Esophagus muscularis mucosa (tissue), 4 donors: ENCODE measurements around the gene MACROD2.
"Not testable (repeated sequence)": the region's sequence is repeated elsewhere in the genome, so short reads cannot be mapped to it uniquely, and the experiment has no call there.

Experiments
- EP300 ChIP-seq: sonication (generic); formaldehyde crosslinking; IDR thresholded peaks from one replicate; pipeline ENCODE4 v1.6.1; 2017; ENCODE audit warnings: antibody characterized with exemption
- POLR2A ChIP-seq: fragments of 450-650 bp; IDR thresholded peaks from one replicate; pipeline ENCODE4 v1.6.1; 2017; ENCODE audit warnings: antibody characterized with exemption, moderate library complexity, mild to moderate bottlenecking, low read depth
- TF ChIP-seq, protein P1 (sequence below), 3 experiments: fragments of 200-600 bp in 2 of 3; fragments of 450-650 bp in 1 of 3; sonication (generic) in 2 of 3; IDR thresholded peaks; one replicate each; pipeline ENCODE4 v1.5.1; 2017 to 2019; ENCODE audit warnings: antibody characterized with exemption in 3 of 3, mild to moderate bottlenecking in 2 of 3, moderate library complexity in 1 of 3

- TF ChIP-seq, protein P1, sequence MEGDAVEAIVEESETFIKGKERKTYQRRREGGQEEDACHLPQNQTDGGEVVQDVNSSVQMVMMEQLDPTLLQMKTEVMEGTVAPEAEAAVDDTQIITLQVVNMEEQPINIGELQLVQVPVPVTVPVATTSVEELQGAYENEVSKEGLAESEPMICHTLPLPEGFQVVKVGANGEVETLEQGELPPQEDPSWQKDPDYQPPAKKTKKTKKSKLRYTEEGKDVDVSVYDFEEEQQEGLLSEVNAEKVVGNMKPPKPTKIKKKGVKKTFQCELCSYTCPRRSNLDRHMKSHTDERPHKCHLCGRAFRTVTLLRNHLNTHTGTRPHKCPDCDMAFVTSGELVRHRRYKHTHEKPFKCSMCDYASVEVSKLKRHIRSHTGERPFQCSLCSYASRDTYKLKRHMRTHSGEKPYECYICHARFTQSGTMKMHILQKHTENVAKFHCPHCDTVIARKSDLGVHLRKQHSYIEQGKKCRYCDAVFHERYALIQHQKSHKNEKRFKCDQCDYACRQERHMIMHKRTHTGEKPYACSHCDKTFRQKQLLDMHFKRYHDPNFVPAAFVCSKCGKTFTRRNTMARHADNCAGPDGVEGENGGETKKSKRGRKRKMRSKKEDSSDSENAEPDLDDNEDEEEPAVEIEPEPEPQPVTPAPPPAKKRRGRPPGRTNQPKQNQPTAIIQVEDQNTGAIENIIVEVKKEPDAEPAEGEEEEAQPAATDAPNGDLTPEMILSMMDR (IDR thresholded peaks at IDR 0.05): not testable (repeated sequence)
- not testable (repeated sequence) for TF ChIP-seq POLR2A, EP300
These were observed 1990.4 kb downstream of the MACROD2 start for GRCh38 chr20:15985494-15986368.
